Measurements from ENCODE around the gene SPATA3. TPM values are rescaled to one million over a fixed set of nuclear protein-coding genes. Genes with fewer than 3 reads are reported as not detected.
A peak's percentile ranks its signal among the peaks of the same experiment; 100 is the strongest.

The SPATA3 gene
- total RNA-seq, 1 donor from 2014 or later, result not detected

DNA sequence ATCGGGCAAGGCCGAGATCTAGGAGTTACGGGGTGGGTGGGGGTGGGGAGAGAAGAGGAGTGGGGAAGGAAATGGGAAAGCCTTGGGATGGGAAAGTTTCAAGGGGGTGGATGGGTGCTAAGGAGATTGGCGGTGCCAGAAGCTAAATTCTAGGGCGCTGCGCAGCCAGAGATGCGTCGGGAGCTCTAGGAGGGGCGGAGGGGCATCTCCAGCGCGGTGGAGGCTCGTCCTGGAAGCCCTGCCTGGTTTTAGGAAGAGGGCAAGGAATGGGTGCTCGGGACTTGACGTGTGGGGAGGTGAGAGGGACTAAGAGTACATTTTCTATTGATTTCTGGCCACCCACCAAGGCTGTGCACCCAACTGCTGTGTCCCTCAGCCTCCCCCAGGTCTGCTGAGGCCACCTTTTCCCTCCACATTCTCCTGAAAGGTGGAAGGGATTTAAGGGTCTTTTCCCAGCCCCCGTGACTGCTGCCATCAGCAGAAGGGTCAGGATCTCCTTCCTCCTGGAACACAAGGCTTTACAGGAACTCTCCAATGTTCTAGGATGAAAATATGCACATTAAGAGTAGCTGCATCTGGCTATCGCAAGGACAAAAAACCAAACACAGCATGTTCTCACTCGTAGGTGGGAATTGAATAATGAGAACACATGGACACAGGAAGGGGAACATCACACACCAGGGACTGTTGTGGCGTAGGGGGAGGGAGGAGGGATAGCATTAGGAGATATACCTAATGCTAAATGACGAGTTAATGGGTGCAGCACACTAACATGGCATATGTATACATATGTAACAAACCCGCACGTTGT is 42.8 kb downstream of the SPATA3 start:
- TF ChIP-seq, protein P1, sequence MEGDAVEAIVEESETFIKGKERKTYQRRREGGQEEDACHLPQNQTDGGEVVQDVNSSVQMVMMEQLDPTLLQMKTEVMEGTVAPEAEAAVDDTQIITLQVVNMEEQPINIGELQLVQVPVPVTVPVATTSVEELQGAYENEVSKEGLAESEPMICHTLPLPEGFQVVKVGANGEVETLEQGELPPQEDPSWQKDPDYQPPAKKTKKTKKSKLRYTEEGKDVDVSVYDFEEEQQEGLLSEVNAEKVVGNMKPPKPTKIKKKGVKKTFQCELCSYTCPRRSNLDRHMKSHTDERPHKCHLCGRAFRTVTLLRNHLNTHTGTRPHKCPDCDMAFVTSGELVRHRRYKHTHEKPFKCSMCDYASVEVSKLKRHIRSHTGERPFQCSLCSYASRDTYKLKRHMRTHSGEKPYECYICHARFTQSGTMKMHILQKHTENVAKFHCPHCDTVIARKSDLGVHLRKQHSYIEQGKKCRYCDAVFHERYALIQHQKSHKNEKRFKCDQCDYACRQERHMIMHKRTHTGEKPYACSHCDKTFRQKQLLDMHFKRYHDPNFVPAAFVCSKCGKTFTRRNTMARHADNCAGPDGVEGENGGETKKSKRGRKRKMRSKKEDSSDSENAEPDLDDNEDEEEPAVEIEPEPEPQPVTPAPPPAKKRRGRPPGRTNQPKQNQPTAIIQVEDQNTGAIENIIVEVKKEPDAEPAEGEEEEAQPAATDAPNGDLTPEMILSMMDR (IDR thresholded peaks at IDR 0.05), result no peak
- no peak overlapping the region for H3K27ac Mint-ChIP-seq (ENCODE audit: unreplicated experiment)
- H3K27me3 Mint-ChIP-seq (ENCODE audit: low read depth), result peaks cover 50% of the 10 kb centered on the region
- H3K36me3 Mint-ChIP-seq (ENCODE audit: low read depth), result peaks cover 3% of the 10 kb centered on the region
- H3K4me3 Mint-ChIP-seq (ENCODE audit: unreplicated experiment), result peak overlapping the region; percentile 56
- H3K9me3 Mint-ChIP-seq (ENCODE audit: low read depth), result no peaks in the 10 kb centered on the region
- no peaks in the 10 kb centered on the region for H3K4me1 Mint-ChIP-seq (ENCODE audit: low read depth)
- no peak for DNase-seq (ENCODE audit: low spot score)

DNA sequence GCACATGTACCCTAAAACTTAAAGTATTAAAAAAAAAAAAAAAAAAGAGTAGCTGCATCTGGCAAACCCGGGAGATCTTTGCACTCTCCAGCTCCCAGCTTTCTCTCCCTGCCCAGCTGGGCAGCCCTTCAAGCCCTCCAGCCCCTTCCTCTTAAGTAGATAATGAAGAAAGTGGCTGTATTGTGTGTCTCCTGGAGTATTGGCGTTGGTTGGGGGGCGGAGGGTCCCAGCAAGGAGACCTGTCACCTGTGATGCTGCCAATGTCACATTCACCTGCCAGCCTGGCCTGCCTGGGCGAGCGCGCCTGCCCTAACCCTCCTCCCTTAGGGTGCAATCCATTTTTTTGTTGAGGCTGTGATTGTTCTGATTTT is 43.4 kb downstream of the SPATA3 start:
- Mint-ChIP-seq H3K36me3 (ENCODE audit: low read depth) (peaks cover 3% of the 10 kb centered on the region), H3K27me3 (ENCODE audit: low read depth) (peaks cover 46% of the 10 kb centered on the region), H3K4me1 (ENCODE audit: low read depth) (no peaks in the 10 kb centered on the region), H3K9me3 (ENCODE audit: low read depth) (no peaks in the 10 kb centered on the region), H3K27ac (ENCODE audit: unreplicated experiment) (no peak overlapping the region), H3K4me3 (ENCODE audit: unreplicated experiment) (no peak overlapping the region)
- TF ChIP-seq, protein P1 (IDR thresholded peaks at IDR 0.05), result no peak
- DNase-seq (ENCODE audit: low spot score), result no peak

DNA sequence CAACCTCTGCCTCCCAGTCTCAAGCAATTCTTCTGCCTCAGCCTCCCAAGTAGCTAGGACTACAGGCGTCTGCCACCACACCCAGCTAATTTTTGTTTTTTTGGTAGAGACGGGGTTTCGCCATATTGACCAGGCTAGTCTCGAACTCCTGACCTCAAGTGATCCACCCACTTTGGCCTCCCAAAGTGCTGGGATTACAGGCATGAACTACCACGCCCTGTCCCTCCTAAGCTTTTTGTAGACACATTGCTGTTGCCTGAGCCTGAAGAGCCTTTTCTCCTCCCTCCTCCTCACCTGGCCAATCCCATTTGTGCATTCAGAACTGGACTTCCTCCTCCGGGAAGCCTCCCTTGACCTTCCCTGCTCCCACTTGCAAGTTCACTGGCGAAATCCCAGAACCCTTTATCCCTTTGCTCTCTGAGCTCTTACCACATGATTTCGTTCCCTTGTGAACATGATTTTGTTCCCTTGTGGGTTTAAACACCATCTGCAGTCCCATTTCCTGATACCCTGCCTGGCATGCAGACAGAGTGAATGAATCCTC is 44.0 kb downstream of the SPATA3 start:
- no peak for DNase-seq (ENCODE audit: low spot score)
- H3K36me3 Mint-ChIP-seq (ENCODE audit: low read depth), result peaks cover 3% of the 10 kb centered on the region
- no peak overlapping the region for H3K27ac Mint-ChIP-seq (ENCODE audit: unreplicated experiment)
- H3K4me1 Mint-ChIP-seq (ENCODE audit: low read depth), result no peaks in the 10 kb centered on the region
- H3K9me3 Mint-ChIP-seq (ENCODE audit: low read depth), result no peaks in the 10 kb centered on the region
- TF ChIP-seq, protein P1 (IDR thresholded peaks at IDR 0.05), result no peak
- H3K4me3 Mint-ChIP-seq (ENCODE audit: unreplicated experiment), result no peak overlapping the region
- peaks cover 44% of the 10 kb centered on the region for H3K27me3 Mint-ChIP-seq (ENCODE audit: low read depth)

DNA sequence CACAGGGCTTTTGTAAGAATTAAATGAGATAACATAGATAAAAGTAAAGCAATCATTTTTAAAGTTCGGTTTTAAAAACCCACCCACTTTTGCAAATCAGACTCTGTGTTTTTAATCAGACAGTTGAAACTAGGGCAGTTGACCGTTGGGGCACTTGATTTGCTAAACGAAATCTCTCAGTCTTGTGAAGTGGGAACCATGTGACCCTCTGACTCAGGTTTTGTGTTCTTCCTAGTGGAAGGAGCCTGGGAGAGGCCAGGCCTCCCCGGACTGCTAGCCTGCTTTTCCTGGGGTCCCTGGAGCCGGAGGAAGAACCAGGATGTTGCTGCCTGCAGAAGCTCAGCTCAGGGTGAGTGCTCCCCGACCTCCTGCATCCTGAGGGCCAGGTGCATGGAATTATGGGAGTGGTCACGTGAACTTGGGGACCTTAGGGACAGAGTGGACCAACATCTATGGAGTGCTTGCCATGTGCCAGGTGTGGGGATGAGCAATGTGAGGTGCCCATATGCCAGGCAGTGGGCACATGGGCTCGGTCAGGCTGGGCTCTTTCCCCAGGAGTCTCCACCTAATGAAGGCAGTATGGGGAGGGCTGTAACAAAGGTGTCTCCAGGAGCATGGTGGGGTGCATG is 45.3 kb downstream of the SPATA3 start:
- no peak for DNase-seq (ENCODE audit: low spot score)
- no peak overlapping the region for H3K4me3 Mint-ChIP-seq (ENCODE audit: unreplicated experiment)
- no peaks in the 10 kb centered on the region for H3K9me3 Mint-ChIP-seq (ENCODE audit: low read depth)
- H3K36me3 Mint-ChIP-seq (ENCODE audit: low read depth), result peaks cover 3% of the 10 kb centered on the region
- no peak overlapping the region for H3K27ac Mint-ChIP-seq (ENCODE audit: unreplicated experiment)
- no peaks in the 10 kb centered on the region for H3K4me1 Mint-ChIP-seq (ENCODE audit: low read depth)
- TF ChIP-seq, protein P1 (IDR thresholded peaks at IDR 0.05), result no peak
- H3K27me3 Mint-ChIP-seq (ENCODE audit: low read depth), result peaks cover 34% of the 10 kb centered on the region

DNA sequence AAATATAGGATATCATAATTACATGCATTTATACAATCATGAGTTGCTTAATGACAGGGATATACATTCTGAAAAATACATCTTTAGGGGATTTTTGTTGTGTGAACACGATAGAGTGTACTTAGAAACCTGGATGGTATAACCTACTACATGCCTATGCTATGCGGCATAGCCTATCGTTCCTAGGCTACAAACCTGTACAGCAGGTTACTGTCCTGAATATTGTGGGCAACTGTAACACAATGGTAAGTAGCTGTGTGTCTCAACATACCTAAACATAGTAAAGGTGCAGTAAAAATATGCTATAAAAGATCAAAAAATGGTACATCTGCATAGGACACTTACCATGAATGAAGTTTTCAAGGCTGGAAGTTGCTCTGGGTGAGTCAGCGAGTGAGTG is 47.9 kb downstream of the SPATA3 start:
- Mint-ChIP-seq H3K9me3 (ENCODE audit: low read depth) (no peaks in the 10 kb centered on the region), H3K27me3 (ENCODE audit: low read depth) (peaks cover 32% of the 10 kb centered on the region), H3K4me3 (ENCODE audit: unreplicated experiment) (no peak overlapping the region), H3K27ac (ENCODE audit: unreplicated experiment) (no peak overlapping the region), H3K36me3 (ENCODE audit: low read depth) (peaks cover 3% of the 10 kb centered on the region), H3K4me1 (ENCODE audit: low read depth) (no peaks in the 10 kb centered on the region)
- TF ChIP-seq, protein P1 (IDR thresholded peaks at IDR 0.05), result no peak
- DNase-seq (ENCODE audit: low spot score), result no peak
